H1 (cell line): ENCODE results near the gene FAM151A. TPM values are rescaled to one million over a fixed set of nuclear protein-coding genes. Genes with fewer than 3 reads are reported as not detected.

Experiments used
- CTCF ChIA-PET: fragments of 300-600 bp; sonication (Branson Sonifier 250); formaldehyde crosslinking; loops from one replicate; lab custom pipeline; 2021; ENCODE audit not compliant: partially characterized antibody; lab: Charles Lee
- POLR2A ChIA-PET: fragments of 300-600 bp; sonication (Branson Sonifier 250); formaldehyde crosslinking; loops from one replicate; lab custom pipeline; 2021; ENCODE audit warnings: inconsistent platforms; ENCODE audit not compliant: partially characterized antibody; lab: Charles Lee
- DNase-seq, 2 experiments: peaks; one replicate each; pipeline versions ENCODE4 v3.0.0 to v3.0.0-alpha.2; 2010 to 2022; ENCODE audit warnings: low spot score in 2 of 2, low read depth in 1 of 2, mixed read lengths in 1 of 2
- FAIRE-seq: peaks from 2 replicates; lab custom pipeline; 2011; peaks lifted over from hg19 to GRCh38; lab: Jason Lieb, UNC
- H2AFZ ChIP-seq: 2 replicates; pipeline ENCODE4 v1.8.1; 2012; ENCODE audit warnings: low read length, inconsistent platforms
- H2AK5ac ChIP-seq: 2 replicates; pipeline ENCODE4 v1.6.1; 2013; ENCODE audit warnings: low read depth, low read length
- H2BK120ac ChIP-seq: replicated peaks from 2 replicates; pipeline ENCODE3; 2013; ENCODE audit warnings: low read depth, low read length, inconsistent platforms
- H2BK12ac ChIP-seq: 2 replicates; pipeline ENCODE4 v1.6.1; 2013; ENCODE audit warnings: low read depth, low read length
- H2BK15ac ChIP-seq: 2 replicates; pipeline ENCODE4 v1.6.1; 2013; ENCODE audit warnings: low read length
- H2BK20ac ChIP-seq: 2 replicates; pipeline ENCODE4 v1.6.1; 2013; ENCODE audit warnings: low read length
- H2BK5ac ChIP-seq: 2 replicates; pipeline ENCODE4 v1.6.1; 2013; ENCODE audit warnings: low read depth, low read length
- H3K14ac ChIP-seq: 2 replicates; pipeline ENCODE4 v1.6.1; 2013; ENCODE audit warnings: inconsistent platforms; ENCODE audit not compliant: insufficient read length
- H3K18ac ChIP-seq: 2 replicates; pipeline ENCODE4 v1.6.1; 2013; ENCODE audit warnings: low read length; ENCODE audit errors: extremely low read depth
- H3K23ac ChIP-seq: 2 replicates; pipeline ENCODE4 v1.6.1; 2013; ENCODE audit warnings: inconsistent platforms; ENCODE audit not compliant: insufficient read length
- H3K23me2 ChIP-seq: 2 replicates; pipeline ENCODE4 v1.6.1; 2013; ENCODE audit warnings: low read depth, low read length
- H3K27ac ChIP-seq: 2 replicates; pipeline ENCODE4 v1.6.1; 2011; ENCODE audit warnings: low read depth, low read length, inconsistent platforms
- H3K27me3 ChIP-seq, 4 experiments: replicated peaks in 1 of 4; 1 replicate in 1 of 4; 2 replicates in 3 of 4; pipeline versions ENCODE4 v1.6.1 to v1.8.1; 2011 to 2013; ENCODE audit warnings: low read length in 3 of 4, mild to moderate bottlenecking in 3 of 4, inconsistent platforms in 2 of 4, mixed read lengths in 2 of 4, moderate library complexity in 1 of 4; ENCODE audit not compliant: control insufficient read depth in 3 of 4, insufficient read depth in 3 of 4; ENCODE audit errors: extremely low read depth in 1 of 4
- H3K36me3 ChIP-seq, 4 experiments: 2 replicates each; pipeline versions ENCODE4 v1.6.1 to v1.8.1; 2011 to 2013; ENCODE audit warnings: mild to moderate bottlenecking in 4 of 4, low read length in 3 of 4, moderate library complexity in 2 of 4, control low read depth in 1 of 4, inconsistent platforms in 1 of 4; ENCODE audit not compliant: insufficient read depth in 4 of 4, control insufficient read depth in 2 of 4
- H3K4ac ChIP-seq: replicated peaks from 2 replicates; pipeline ENCODE3; 2013; ENCODE audit warnings: low read length, low read depth, mixed read lengths, inconsistent platforms; ENCODE audit not compliant: insufficient read length
- H3K4me1 ChIP-seq, 4 experiments: replicated peaks in 1 of 4; 1 replicate in 1 of 4; 2 replicates in 3 of 4; pipeline versions ENCODE4 v1.6.1 to v1.8.1; 2011 to 2013; ENCODE audit warnings: low read length in 3 of 4, inconsistent platforms in 2 of 4, mixed read lengths in 1 of 4; ENCODE audit not compliant: insufficient read depth in 4 of 4, control insufficient read depth in 3 of 4
- H3K4me2 ChIP-seq, 2 experiments: 2 replicates each; pipeline versions ENCODE4 v1.6.1 to v1.8.1; 2011 to 2013; ENCODE audit warnings: low read depth in 2 of 2, low read length in 2 of 2, control low read depth in 1 of 2, inconsistent platforms in 1 of 2, mild to moderate bottlenecking in 1 of 2; ENCODE audit not compliant: insufficient read depth in 1 of 2
- H3K4me3 ChIP-seq, 4 experiments: fragments of 200-600, 300-600 bp in 1 of 4; sonication (generic), shearing (Covaris generic), sonication (Bioruptor Twin) in 1 of 4; 2 replicates each; pipeline versions ENCODE4 v1.5.1 to v1.8.1; 2011 to 2016; ENCODE audit warnings: low read length in 4 of 4, low read depth in 3 of 4, control low read depth in 2 of 4, inconsistent platforms in 2 of 4, mild to moderate bottlenecking in 2 of 4, mixed read lengths in 1 of 4, moderate library complexity in 1 of 4; ENCODE audit not compliant: insufficient read depth in 2 of 4; ENCODE audit errors: extremely low read depth in 1 of 4
- H3K56ac ChIP-seq: replicated peaks from 2 replicates; pipeline ENCODE3; 2013; ENCODE audit warnings: low read depth, mild to moderate bottlenecking, mixed read lengths, low read length, inconsistent platforms; ENCODE audit not compliant: insufficient read length
- H3K79me1 ChIP-seq: 2 replicates; pipeline ENCODE4 v1.6.1; 2013; ENCODE audit warnings: low read depth, low read length, control low read depth
- H3K79me2 ChIP-seq, 2 experiments: 2 replicates each; pipeline versions ENCODE4 v1.6.1 to v1.8.1; 2012 to 2013; ENCODE audit warnings: low read length in 2 of 2, mild to moderate bottlenecking in 2 of 2, inconsistent platforms in 1 of 2; ENCODE audit not compliant: insufficient read depth in 2 of 2, control insufficient read depth in 1 of 2
- H3K9ac ChIP-seq, 4 experiments: replicated peaks in 1 of 4; 1 replicate in 1 of 4; 2 replicates in 3 of 4; pipeline versions ENCODE4 v1.6.1 to v1.8.1; 2011 to 2013; ENCODE audit warnings: low read depth in 3 of 4, low read length in 3 of 4, control low read depth in 2 of 4, mild to moderate bottlenecking in 2 of 4, moderate library complexity in 2 of 4, inconsistent platforms in 1 of 4; ENCODE audit errors: extremely low read depth in 1 of 4
- H3K9me3 ChIP-seq, 2 experiments: 2 replicates each; pipeline versions ENCODE4 v1.6.1 to v1.8.1; 2012 to 2013; ENCODE audit warnings: mild to moderate bottlenecking in 2 of 2, moderate library complexity in 2 of 2, control low read depth in 1 of 2, inconsistent platforms in 1 of 2, low read depth in 1 of 2, low read length in 1 of 2, mixed read lengths in 1 of 2; ENCODE audit not compliant: insufficient read depth in 2 of 2
- H4K20me1 ChIP-seq, 2 experiments: replicated peaks in 1 of 2; 2 replicates each; pipeline versions ENCODE3 to v1.8.1; 2011 to 2013; ENCODE audit warnings: inconsistent platforms in 2 of 2, low read length in 2 of 2, mild to moderate bottlenecking in 1 of 2; ENCODE audit not compliant: insufficient read depth in 2 of 2, control insufficient read depth in 1 of 2
- H4K5ac ChIP-seq: 2 replicates; pipeline ENCODE4 v1.6.1; 2013; ENCODE audit warnings: low read length, low read depth, mixed read lengths, inconsistent platforms; ENCODE audit not compliant: insufficient read length
- H4K8ac ChIP-seq: 2 replicates; pipeline ENCODE4 v1.8.0; 2013; ENCODE audit warnings: mild to moderate bottlenecking, moderate library complexity, low read length, inconsistent platforms; ENCODE audit not compliant: insufficient read depth; ENCODE audit errors: extremely low read depth
- H4K91ac ChIP-seq: replicated peaks from 2 replicates; pipeline ENCODE3; 2013; ENCODE audit warnings: low read length, mixed read lengths, inconsistent platforms; ENCODE audit not compliant: insufficient read length
- KDM4A ChIP-seq: IDR thresholded peaks from one replicate; pipeline ENCODE4 v1.7.1; 2012; ENCODE audit warnings: low read depth, mild to moderate bottlenecking, moderate library complexity, low read length, inconsistent platforms; ENCODE audit not compliant: severe bottlenecking
- NANOG ChIP-seq: IDR thresholded peaks from 2 replicates; pipeline ENCODE4 v1.6.1; 2011; ENCODE audit warnings: low read length, low read depth, mild to moderate bottlenecking, inconsistent platforms; ENCODE audit not compliant: insufficient read depth, poor library complexity, severe bottlenecking
- TCF12 ChIP-seq: IDR thresholded peaks from 2 replicates; pipeline ENCODE4 v1.6.1; 2011; ENCODE audit warnings: low read depth, mild to moderate bottlenecking, low read length
- WGBS, 2 experiments: shearing (Covaris generic) in 1 of 2; methylation state at CpG; one replicate each; pipeline versions ENCODE4 v1.1.6 to v1.1.7; 2013 to 2015; ENCODE audit warnings: low lambda C conversion rate in 2 of 2, mixed read lengths in 2 of 2, inconsistent platforms in 1 of 2, low coverage in 1 of 2, missing lambda C conversion rate in 1 of 2; ENCODE audit not compliant: insufficient replicate concordance in 2 of 2, insufficient coverage in 1 of 2, insufficient read length in 1 of 2; ENCODE audit errors: extremely low coverage in 1 of 2, missing lambda C conversion rate in 1 of 2; 5-methylcytosine and 5-hydroxymethylcytosine counted together
- polyA plus RNA-seq, 7 experiments: library from polyadenylated mRNA; depleted of rRNA in 3 of 7; stranded (reverse) in 5 of 7; unstranded in 2 of 7; fragments of >200 nt in 5 of 7; fragments of 200-250 nt in 2 of 7; gene quantifications; 1 replicate in 5 of 7; 2 replicates in 1 of 7; 4 replicates in 1 of 7; pipeline versions ENCODE4 v1.2.1 to v1.2.3, GENCODE V29; 2011 to 2013; ENCODE audit warnings: missing spikeins in 2 of 7, mixed read lengths in 2 of 7
- total RNA-seq: library from RNA; stranded (reverse); fragmentation: NEBNext Ultra II Directional; extraction: Animal tissue kit (Norgen Biotek cat#: 25700); gene quantifications from 2 replicates; pipeline ENCODE4 v1.2.1, GENCODE V29; 2021

The FAM151A gene
- total and polyA plus RNA-seq, 2 of the 8 experiments (the other 6 are each of a cell fraction or from before 2014, with no cell fraction given): not detected

GRCh38 chr1:54599211-54599823, 24.0 kb downstream of the FAM151A start:
- Histone ChIP-seq H3K14ac (no peak overlapping the region), H3K4ac (no peak overlapping the region), H2BK15ac (no peak overlapping the region), H3K27ac (no peak overlapping the region), H3K79me2 (no peaks in the 10 kb centered on the region), H2BK5ac (no peak overlapping the region), H3K9me3 (no peaks in the 10 kb centered on the region), H3K23me2 (no peaks in the 10 kb centered on the region), H3K27me3 (no peaks in the 10 kb centered on the region), H3K56ac (no peak overlapping the region), H2AK5ac (no peak overlapping the region), H2BK20ac (no peak overlapping the region), H3K4me1 (no peaks in the 10 kb centered on the region; a peak in 1 of 7 replicates), H2BK120ac (no peak overlapping the region), H3K4me2 (no peak overlapping the region), H3K9ac (no peak overlapping the region), H4K5ac (no peak overlapping the region), H3K79me1 (no peaks in the 10 kb centered on the region), H3K4me3 (no peak overlapping the region), H4K91ac (no peak overlapping the region), H4K20me1 (peaks cover 0 to 4% of the 10 kb centered on the region in 2 experiments), H3K18ac (no peak overlapping the region), H2AFZ (no peak overlapping the region), H4K8ac (no peak overlapping the region), H3K36me3 (no peaks in the 10 kb centered on the region), H2BK12ac (no peak overlapping the region), H3K23ac (no peak overlapping the region)
- no peak for TF ChIP-seq NANOG
- TF ChIP-seq TCF12: no peak
- no peak for TF ChIP-seq KDM4A
- ChIA-PET POLR2A (interaction anchor here (1.0 kb wide), 1 partner anchor 17 kb away, joined by 3 read pairs; no protein-coding TSS in a partner anchor), CTCF (interaction anchor here (0.6 to 1.2 kb wide), 3 partner anchors 18 to 393 kb away, joined by 3 read pairs; no protein-coding TSS in a partner anchor)
- WGBS, 2 experiments: 90% methylated on average over 13 of the region's 13 CpGs; no CpG with 5 or more reads in 1 of the 2 experiments
- no peak for DNase-seq
- no peak for FAIRE-seq
